ENCODE data around the gene UBQLN4. TPM values are rescaled to one million over a fixed set of nuclear protein-coding genes. Genes with fewer than 3 reads are reported as not detected.

Gene UBQLN4
- polyA plus RNA-seq (2013, experiment 1 of 2): 21.8 TPM
- polyA plus RNA-seq (2013, experiment 2 of 2): 21.1 TPM

GRCh38 chr1:156053768-156054499 is at the start of gene UBQLN4:
Gene UBQLN4, minus strand, starts transcription at chr1:156053798. Its CDS starts 97 bp downstream, at chr1:156053701.
- Histone ChIP-seq H2BK120ac (ENCODE audit: low read depth, low read length) (peak within 1 kb of the TSS; percentile 95), H2BK12ac (ENCODE audit: low read length in 2 of 2) (peak within 1 kb of the TSS in 1 of 2 experiments; percentile 19), H3K4me1 (ENCODE audit: control insufficient read depth, insufficient read depth, low read depth, low read length) (peaks cover 12% of the 10 kb centered on the region), H3K79me1 (replicated peaks; ENCODE audit: low read length, poor library complexity, severe bottlenecking) (peaks cover 37% of the 10 kb centered on the region), H2BK5ac (ENCODE audit: low read depth, low read length, poor library complexity, severe bottlenecking) (peak within 1 kb of the TSS; percentile 92), H3K9ac (ENCODE audit: low read length) (peak within 1 kb of the TSS; percentile 93), H3K27ac (ENCODE audit: low read length, poor library complexity, severe bottlenecking) (peak within 1 kb of the TSS; percentile 87), H2BK15ac (ENCODE audit: low read depth, poor library complexity, severe bottlenecking) (peak within 1 kb of the TSS; percentile 95), H3K18ac (ENCODE audit: low read depth in 1 of 2, low read length in 2 of 2) (peak within 1 kb of the TSS; percentile 71 to 95), H3K27me3 (ENCODE audit: control insufficient read depth in 1 of 2, insufficient read depth in 1 of 2, low read length in 2 of 2) (no peaks in the 10 kb centered on the region), H2AK5ac (ENCODE audit: low read length, severe bottlenecking) (no peak within 1 kb of the TSS), H3K4ac (ENCODE audit: low read depth in 1 of 2, low read length in 2 of 2) (peak within 1 kb of the TSS; percentile 5 to 80), H2AFZ (ENCODE audit: low read depth, low read length) (peak within 1 kb of the TSS; percentile 80), H3K4me2 (ENCODE audit: low read length, poor library complexity, severe bottlenecking) (peak within 1 kb of the TSS; percentile 84), H4K91ac (ENCODE audit: low read length) (peak within 1 kb of the TSS; percentile 44), H3K23ac (ENCODE audit: low read length in 2 of 2) (peak within 1 kb of the TSS in 1 of 2 experiments; percentile 61), H3K9me3 (ENCODE audit: control insufficient read depth, low read length) (no peaks in the 10 kb centered on the region), H3K36me3 (ENCODE audit: control insufficient read depth in 1 of 2, insufficient read depth in 2 of 2, low read depth in 1 of 2, low read length in 2 of 2) (peaks cover 36 to 38% of the 10 kb centered on the region in 2 experiments), H3K14ac (ENCODE audit: low read length in 2 of 2) (peak within 1 kb of the TSS in 1 of 2 experiments; percentile 93), H4K8ac (ENCODE audit: low read length) (peak within 1 kb of the TSS; percentile 88), H3K4me3 (ENCODE audit: insufficient read depth in 1 of 2, low read depth in 1 of 2, low read length in 2 of 2) (peak within 1 kb of the TSS; percentile 86 to 96)
- WGBS: 1% methylated on average over 43 of the region's 49 CpGs
- peak; percentile 88 for DNase-seq

GRCh38 chr1:156102633-156103511 is 49.3 kb upstream of the UBQLN4 start:
- H4K8ac ChIP-seq (ENCODE audit: low read length): peak overlapping the region; percentile 76
- peak overlapping the region; percentile 55 for H2BK15ac ChIP-seq (ENCODE audit: low read depth, poor library complexity, severe bottlenecking)
- H3K27me3 ChIP-seq (ENCODE audit: control insufficient read depth in 1 of 2, insufficient read depth in 1 of 2, low read length in 2 of 2): no peaks in the 10 kb centered on the region
- H3K27ac ChIP-seq (ENCODE audit: low read length, poor library complexity, severe bottlenecking): no peak overlapping the region
- WGBS: 84% methylated on average over 16 of the region's 16 CpGs
- peak overlapping the region in 1 of 2 experiments; percentile 74 for H3K4me3 ChIP-seq (ENCODE audit: insufficient read depth in 1 of 2, low read depth in 1 of 2, low read length in 2 of 2)
- H2BK12ac ChIP-seq (ENCODE audit: low read length in 2 of 2): peak overlapping the region; percentile 6 to 99
- H3K4me1 ChIP-seq (ENCODE audit: control insufficient read depth, insufficient read depth, low read depth, low read length): peaks cover 45% of the 10 kb centered on the region
- peak overlapping the region; percentile 69 to 75 for H3K4ac ChIP-seq (ENCODE audit: low read depth in 1 of 2, low read length in 2 of 2)
- H4K91ac ChIP-seq (ENCODE audit: low read length): peak overlapping the region; percentile 87
- peak; percentile 77 for DNase-seq
- H2BK5ac ChIP-seq (ENCODE audit: low read depth, low read length, poor library complexity, severe bottlenecking): no peak overlapping the region
- H3K9me3 ChIP-seq (ENCODE audit: control insufficient read depth, low read length): no peaks in the 10 kb centered on the region
- H2BK120ac ChIP-seq (ENCODE audit: low read depth, low read length): peak overlapping the region; percentile 77
- no peak overlapping the region for H2AFZ ChIP-seq (ENCODE audit: low read depth, low read length)
- peaks cover 17% of the 10 kb centered on the region for H3K79me1 ChIP-seq (replicated peaks; ENCODE audit: low read length, poor library complexity, severe bottlenecking)
- H3K14ac ChIP-seq (ENCODE audit: low read length in 2 of 2): peak overlapping the region in 1 of 2 experiments; percentile 68
- no peak overlapping the region for H3K23ac ChIP-seq (ENCODE audit: low read length in 2 of 2)
- H3K9ac ChIP-seq (ENCODE audit: low read length): peak overlapping the region; percentile 99
- peak overlapping the region; percentile 0 to 94 for H3K18ac ChIP-seq (ENCODE audit: low read depth in 1 of 2, low read length in 2 of 2)
- no peaks in the 10 kb centered on the region for H3K36me3 ChIP-seq (ENCODE audit: control insufficient read depth in 1 of 2, insufficient read depth in 2 of 2, low read depth in 1 of 2, low read length in 2 of 2)
- H2AK5ac ChIP-seq (ENCODE audit: low read length, severe bottlenecking): no peak overlapping the region
- H3K4me2 ChIP-seq (ENCODE audit: low read length, poor library complexity, severe bottlenecking): no peak overlapping the region

GRCh38 chr1:156101880-156102279 is 48.3 kb upstream of the UBQLN4 start:
- no peak overlapping the region for H3K23ac ChIP-seq (ENCODE audit: low read length in 2 of 2)
- peak overlapping the region in 1 of 2 experiments; percentile 74 for H3K4me3 ChIP-seq (ENCODE audit: insufficient read depth in 1 of 2, low read depth in 1 of 2, low read length in 2 of 2)
- no peaks in the 10 kb centered on the region for H3K36me3 ChIP-seq (ENCODE audit: control insufficient read depth in 1 of 2, insufficient read depth in 2 of 2, low read depth in 1 of 2, low read length in 2 of 2)
- no peak overlapping the region for H2BK120ac ChIP-seq (ENCODE audit: low read depth, low read length)
- H3K4ac ChIP-seq (ENCODE audit: low read depth in 1 of 2, low read length in 2 of 2): no peak overlapping the region
- H3K14ac ChIP-seq (ENCODE audit: low read length in 2 of 2): no peak overlapping the region
- H3K9ac ChIP-seq (ENCODE audit: low read length): peak overlapping the region; percentile 99
- H3K9me3 ChIP-seq (ENCODE audit: control insufficient read depth, low read length): no peaks in the 10 kb centered on the region
- 69% methylated on average over 6 of the region's 6 CpGs for WGBS
- H3K79me1 ChIP-seq (replicated peaks; ENCODE audit: low read length, poor library complexity, severe bottlenecking): peaks cover 17% of the 10 kb centered on the region
- H3K4me1 ChIP-seq (ENCODE audit: control insufficient read depth, insufficient read depth, low read depth, low read length): peaks cover 51% of the 10 kb centered on the region
- H2BK5ac ChIP-seq (ENCODE audit: low read depth, low read length, poor library complexity, severe bottlenecking): no peak overlapping the region
- peak; percentile 38 for DNase-seq
- no peak overlapping the region for H4K8ac ChIP-seq (ENCODE audit: low read length)
- peak overlapping the region in 1 of 2 experiments; percentile 66 for H2BK12ac ChIP-seq (ENCODE audit: low read length in 2 of 2)
- no peak overlapping the region for H2AFZ ChIP-seq (ENCODE audit: low read depth, low read length)
- H2BK15ac ChIP-seq (ENCODE audit: low read depth, poor library complexity, severe bottlenecking): no peak overlapping the region
- no peaks in the 10 kb centered on the region for H3K27me3 ChIP-seq (ENCODE audit: control insufficient read depth in 1 of 2, insufficient read depth in 1 of 2, low read length in 2 of 2)
- H3K4me2 ChIP-seq (ENCODE audit: low read length, poor library complexity, severe bottlenecking): no peak overlapping the region
- H3K18ac ChIP-seq (ENCODE audit: low read depth in 1 of 2, low read length in 2 of 2): peak overlapping the region in 1 of 2 experiments; percentile 49
- H2AK5ac ChIP-seq (ENCODE audit: low read length, severe bottlenecking): no peak overlapping the region
- H4K91ac ChIP-seq (ENCODE audit: low read length): no peak overlapping the region
- H3K27ac ChIP-seq (ENCODE audit: low read length, poor library complexity, severe bottlenecking): no peak overlapping the region

Measured in mesenchymal stem cell (in vitro differentiated cells and primary cell).